GM19397 (cell line): Measurements from ENCODE around the gene ZNF74.
"Not testable (repeated sequence)": the region's sequence is repeated elsewhere in the genome, so short reads cannot be mapped to it uniquely, and the experiment has no call there.

ENCODE experiments used
- ATAC-seq: cut with Tn5 transposase; IDR thresholded peaks from one replicate; pipeline ENCODE4 v1.9.1; 2021; ENCODE audit warnings: mild to moderate bottlenecking, moderate library complexity; ENCODE audit not compliant: unreplicated experiment

Gene ZNF74

GRCh38 chr22:20374130-20374529 is 19.8 kb upstream of the ZNF74 start:
- ATAC-seq, result not testable (repeated sequence)

DNA sequence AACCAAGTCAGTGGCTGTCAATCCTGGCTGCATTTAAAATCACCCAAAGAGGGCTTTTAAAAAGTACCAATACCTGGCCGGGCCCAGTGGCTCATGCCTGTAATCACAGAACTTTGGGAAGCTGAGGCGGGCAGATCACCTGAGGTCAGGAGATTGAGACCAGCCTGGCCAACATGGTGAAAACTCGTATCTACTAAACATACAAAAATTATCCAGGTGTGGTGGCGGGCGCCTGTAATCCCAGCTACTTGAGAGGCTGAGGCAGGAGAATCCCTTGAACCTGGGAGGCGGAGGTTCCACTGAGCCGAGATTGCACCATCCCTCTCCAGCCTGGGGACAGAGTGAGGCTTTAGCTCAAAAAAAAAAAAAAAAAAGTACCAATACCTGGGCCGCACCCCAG is 17.7 kb upstream of the ZNF74 start:
- ATAC-seq, result not testable (repeated sequence)

DNA sequence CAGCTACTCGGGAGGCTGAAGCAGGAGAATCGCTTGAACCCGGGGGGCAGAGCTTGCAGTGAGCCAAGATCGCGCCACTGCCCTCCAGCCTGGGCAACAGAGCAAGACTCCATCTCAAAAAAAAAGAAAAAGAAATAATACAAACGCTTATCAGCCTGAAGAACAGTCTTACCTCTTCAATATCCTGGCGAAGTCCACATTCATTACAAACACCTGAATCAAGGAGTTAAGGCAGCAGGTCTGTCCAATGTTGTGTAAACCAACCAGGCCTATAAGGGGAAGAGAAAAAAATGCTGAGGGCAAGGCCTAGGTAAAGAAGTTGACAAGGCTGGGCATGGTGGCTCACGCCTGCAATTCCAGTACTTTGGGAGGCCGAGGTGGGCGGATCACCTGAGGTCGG is 17.0 kb upstream of the ZNF74 start:
- ATAC-seq, result not testable (repeated sequence)

DNA sequence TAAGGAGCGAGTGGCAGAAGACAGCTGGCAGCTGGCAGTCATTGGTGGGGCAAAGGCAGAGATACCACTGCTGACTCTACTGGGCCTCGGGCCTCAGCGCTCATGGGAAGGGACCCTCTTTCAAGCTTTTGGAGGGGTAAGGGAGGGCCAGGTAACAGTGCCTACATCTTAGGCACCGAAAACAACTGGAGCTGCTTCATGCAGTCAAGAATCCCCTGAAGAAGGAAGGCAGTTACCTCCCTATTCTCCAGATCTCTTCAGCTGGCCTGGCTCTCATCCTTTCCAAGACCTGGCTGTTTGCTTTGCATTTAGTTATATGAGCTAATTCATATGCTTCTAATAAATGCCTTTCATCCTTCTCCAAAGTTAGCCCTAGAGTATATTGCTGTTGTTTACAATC is 15.8 kb upstream of the ZNF74 start:
- ATAC-seq, result no peak

GRCh38 chr22:20378684-20379083 is 15.3 kb upstream of the ZNF74 start:
- not testable (repeated sequence) for ATAC-seq

DNA sequence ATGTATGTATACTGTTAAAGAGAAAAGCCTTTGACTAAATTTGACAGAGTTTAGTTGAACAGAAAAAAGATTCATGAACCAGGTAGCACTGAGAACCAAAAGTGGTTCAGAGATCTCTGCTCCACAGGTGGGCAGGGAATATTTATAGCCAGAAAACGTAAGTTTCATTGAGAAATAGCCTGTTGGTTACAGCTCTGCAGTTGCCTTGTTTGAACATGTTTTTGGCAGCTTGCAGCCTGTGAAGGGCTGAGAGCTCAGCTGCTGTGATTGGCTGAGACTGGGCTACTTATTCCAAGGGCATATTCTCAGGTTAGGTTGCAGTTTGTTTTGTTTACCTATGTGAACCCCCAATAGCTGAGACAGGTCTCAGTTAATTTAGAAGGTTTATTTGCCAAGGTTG is 13.5 kb upstream of the ZNF74 start:
- no peak for ATAC-seq

DNA sequence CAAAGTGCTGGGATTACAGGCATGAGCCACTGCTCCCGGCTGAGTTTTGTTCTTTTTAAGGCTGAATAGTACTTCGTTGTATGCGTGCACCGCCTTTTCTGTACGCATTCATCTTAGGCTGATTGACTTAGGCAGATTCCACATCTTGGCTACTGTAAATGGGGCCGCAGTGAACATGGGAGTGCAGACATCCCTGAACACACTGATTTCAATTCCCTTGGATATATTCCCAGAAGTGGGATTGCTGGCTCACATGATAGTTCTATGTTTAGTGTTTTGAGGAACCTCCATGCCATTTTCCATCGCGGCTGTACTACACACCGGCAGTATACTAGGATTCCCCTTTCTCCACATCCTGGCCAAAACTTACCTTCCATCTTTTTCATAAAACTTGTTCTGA is 10.4 kb upstream of the ZNF74 start:
- no peak for ATAC-seq

DNA sequence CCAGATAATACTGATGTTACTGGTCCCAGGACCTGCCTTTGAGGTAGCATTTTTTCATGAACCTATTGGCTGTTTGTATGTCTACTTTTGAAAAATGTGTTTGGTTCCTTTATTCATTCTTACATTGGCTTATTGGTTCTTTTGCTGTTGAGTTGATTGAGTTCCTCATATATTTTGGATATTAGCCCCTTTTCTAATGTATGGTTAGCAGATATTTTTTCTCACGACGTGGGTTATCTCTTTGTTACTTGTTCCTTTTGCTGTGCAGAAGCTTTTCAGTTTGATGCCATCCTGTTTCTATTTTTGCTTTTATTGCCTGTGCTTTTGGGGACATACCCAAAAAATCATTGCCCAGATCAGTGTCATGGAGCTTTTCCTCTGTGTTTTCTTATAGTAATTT is 9.8 kb upstream of the ZNF74 start:
- ATAC-seq, result no peak

GRCh38 chr22:20384865-20385264 is 9.1 kb upstream of the ZNF74 start:
- no peak for ATAC-seq

GRCh38 chr22:20386336-20386735 is 7.6 kb upstream of the ZNF74 start:
- ATAC-seq, result no peak

- ATAC-seq, result no peak
Observed at GRCh38 chr22:20386972-20387371, 7.0 kb upstream of the ZNF74 start.

- ATAC-seq, result no peak
Observed at GRCh38 chr22:20388200-20388599, 5.8 kb upstream of the ZNF74 start.

GRCh38 chr22:20389288-20389687 is 4.7 kb upstream of the ZNF74 start:
- ATAC-seq, result no peak

DNA sequence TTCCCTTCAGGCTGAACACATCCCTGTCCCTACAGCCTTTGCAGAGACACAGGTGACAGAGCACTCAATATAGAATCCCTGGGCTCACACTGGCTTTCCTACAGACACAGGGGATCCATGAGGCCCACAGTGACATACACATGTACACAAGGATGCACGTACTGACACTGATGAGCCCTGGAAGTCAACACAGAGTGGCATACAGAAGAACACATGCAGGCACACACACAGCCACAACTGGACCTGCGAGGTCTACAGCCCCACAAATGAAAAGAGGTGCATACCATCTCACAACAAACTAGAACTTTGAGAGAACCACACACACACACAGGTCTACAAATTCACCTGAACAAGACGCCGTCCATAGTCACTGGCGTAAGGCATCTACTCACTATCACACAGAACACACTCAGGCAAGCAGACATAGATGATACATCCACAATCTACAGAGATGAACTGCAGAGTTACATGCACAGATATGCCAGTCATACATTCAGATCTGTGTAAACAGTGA is 3.5 kb upstream of the ZNF74 start:
- ATAC-seq, result no peak

DNA sequence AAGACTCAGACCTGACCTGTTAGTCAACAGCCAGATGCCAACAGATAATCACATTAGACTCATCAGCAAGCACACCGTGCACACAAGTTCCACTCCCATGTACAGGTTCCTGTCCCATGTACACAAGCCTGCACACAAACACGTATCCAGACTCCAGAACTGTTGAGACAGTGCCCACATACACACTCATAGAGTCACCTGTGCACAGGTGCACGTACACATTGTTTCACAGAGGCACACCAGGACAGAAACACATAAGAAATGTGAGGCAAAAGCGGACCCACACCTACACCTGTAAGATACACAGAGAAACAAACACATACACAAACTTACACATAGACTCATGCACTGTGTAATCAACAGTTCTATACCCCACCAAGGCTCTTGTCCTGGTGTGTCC is 2.7 kb upstream of the ZNF74 start:
- no peak for ATAC-seq

DNA sequence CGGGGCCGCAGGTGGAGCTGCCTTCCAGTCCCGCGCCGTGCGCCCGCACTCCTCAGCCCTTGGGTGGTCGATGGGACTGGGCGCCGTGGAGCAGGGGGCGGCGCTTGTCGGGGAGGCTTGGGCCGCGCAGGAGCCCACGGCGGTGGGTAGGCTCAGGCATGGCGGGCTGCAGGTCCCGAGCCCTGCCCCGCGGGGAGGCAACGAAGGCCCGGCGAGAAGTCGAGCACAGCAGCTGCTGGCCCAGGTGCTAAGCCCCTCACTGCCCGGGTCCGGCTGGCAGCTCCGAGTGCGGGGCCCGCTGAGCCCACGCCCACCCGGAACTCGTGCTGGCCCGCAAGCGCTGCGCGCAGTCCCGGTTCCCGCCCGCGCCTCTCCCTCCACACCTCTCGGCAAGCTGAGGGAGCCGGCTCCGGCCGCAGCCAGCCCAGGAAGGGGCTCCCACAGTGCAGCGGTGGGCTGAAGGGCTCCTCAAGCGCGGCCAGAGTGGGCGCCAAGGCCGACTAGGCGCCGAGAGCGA is 1.5 kb upstream of the ZNF74 start:
- ATAC-seq, result not testable (repeated sequence)

DNA sequence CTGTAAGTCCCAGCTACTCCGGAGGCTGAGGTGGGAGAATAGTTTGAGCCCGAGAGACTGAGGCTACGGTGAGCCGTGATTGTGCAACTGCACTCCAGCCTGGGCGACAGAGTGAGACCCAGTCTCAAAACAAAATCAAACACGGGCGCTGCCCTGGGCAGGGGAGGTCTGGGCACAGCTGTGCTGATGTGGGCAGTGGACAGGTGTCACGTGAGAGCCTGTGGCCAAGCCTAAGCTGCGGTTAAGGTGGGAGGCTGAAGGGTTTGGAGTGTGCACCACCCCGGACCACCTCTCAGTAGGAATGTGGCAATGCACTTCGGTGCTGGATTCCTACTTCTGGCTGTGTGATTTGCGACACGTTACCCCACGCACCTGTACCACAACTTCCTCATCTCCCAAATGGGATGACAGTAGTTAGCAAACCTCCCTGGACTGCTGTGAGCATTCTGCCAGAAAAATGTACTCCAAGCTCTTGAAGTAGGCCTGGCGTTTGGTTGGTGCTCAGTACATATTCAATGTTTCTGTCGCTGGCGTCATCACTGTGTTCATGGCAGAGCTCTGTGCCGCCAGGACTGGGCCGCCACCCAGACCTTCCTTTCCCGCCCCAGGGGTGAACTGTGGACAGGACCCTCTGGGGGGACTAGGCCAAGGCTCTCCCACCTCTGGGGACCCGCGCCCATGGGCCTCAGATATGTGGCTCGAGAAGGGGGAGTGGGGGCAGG is 807 bp upstream of the ZNF74 start:
- ATAC-seq, result no peak

DNA sequence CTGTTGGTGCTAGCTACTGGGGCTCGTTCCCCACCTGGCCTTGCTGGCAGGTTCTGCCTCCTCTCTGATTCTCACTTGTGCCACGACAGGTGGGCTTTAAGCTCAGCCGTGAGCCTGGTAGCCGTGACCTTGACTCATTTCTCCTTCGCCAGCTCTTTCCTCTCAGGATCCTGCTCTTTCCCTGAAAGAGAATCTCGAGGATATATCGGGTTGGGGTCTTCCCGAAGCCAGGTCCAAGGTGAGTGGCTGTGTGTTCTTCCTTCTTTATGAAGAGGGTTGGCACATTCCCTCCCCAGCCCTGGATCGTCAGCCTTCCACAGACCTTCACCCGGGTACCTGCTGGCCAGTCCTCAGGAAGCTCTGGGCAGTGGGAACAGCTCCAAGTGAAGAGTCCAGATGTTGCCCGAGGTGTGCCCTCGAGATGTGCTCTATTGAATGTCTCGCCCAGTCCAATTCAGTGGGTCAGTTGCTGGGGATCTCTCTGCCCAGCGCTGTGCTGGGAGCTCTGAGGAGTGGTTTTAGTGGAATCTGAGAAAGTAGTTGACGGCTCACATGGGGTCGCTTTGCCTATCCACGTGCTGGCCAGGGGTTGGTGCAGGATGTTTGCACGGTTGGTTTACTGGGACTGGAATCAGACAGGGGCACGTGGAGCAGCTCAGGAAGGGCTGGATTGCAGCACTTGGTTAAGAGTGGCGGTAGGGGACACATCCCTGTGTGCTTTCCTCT is 1.4 kb downstream of the ZNF74 start:
- no peak for ATAC-seq

DNA sequence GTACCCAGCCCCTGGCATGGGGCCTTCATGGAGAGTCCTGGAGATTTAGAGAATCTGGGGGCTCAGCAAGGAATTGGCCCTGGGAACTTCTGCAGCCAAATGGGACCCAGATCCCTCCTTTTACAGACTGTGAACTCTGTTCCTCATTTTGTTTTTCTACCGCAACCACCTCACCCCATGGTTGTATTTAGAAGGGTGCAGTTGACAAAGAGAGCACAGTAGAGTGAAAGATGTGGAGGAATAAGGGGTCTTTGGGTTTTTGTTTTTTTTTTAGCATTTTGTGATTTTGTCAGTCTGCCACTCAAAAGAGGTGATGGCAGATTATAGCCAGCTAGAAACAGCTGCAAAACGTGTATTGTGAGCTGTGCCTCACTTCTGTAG is 1.9 kb downstream of the ZNF74 start:
- no peak for ATAC-seq

- ATAC-seq, result no peak
Observed at GRCh38 chr22:20396639-20397038, 2.7 kb downstream of the ZNF74 start.

DNA sequence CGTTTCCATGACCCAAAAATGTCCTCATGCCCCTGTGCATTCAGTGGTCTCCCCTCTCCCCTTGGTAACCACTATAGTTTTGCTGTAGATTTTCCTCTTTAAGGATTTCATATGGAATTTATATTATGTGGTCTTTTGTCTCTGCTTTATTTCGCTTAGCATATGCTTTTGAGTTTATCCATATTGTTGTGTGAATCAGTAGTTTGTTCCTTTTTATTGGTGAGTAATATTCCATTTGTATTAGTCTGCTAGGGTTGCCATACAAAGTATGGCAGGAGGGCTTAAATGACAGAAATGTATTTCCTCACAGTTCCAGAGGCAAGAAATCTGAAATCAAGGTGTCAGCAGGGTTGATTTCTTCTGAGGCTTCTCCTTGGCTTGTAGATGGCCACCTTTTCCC is 3.5 kb downstream of the ZNF74 start:
- no peak for ATAC-seq

DNA sequence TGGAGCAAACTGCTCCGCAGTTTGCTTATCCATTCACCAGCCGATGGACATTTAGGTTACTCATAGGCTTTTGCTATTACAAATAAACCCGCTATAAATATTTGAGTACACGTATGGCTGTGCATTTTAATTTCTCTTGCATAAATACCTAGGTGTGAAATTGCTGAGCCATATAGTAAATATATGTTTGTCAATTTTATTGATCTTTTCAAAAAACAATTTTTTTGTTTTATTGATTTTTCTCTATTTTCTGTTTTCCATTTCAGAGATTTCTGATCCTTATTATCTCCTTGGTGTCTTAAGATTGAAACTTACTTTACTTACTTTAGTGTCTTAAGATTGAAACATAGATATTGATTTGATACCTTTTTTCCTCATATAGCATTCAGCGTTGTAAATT is 4.5 kb downstream of the ZNF74 start:
- no peak for ATAC-seq
